Sigmoid colon (tissue), 4 donors: ENCODE data around the gene ZNF800.

ENCODE experiments used
- EP300 ChIP-seq, 4 donors: sonication (generic); formaldehyde crosslinking; IDR thresholded peaks; one replicate each; pipeline ENCODE4 v1.6.1; 2017; ENCODE audit warnings: antibody characterized with exemption in 4 of 4
- POLR2A ChIP-seq, 2 donors: fragments of 450-650 bp; IDR thresholded peaks; one replicate each; pipeline ENCODE4 v1.6.1; 2016; ENCODE audit warnings: antibody characterized with exemption in 2 of 2, mild to moderate bottlenecking in 2 of 2, moderate library complexity in 2 of 2
- TF ChIP-seq, protein P1 (sequence below), 4 experiments: fragments of 450-650 bp in 3 of 4; fragments of 200-600 bp in 1 of 4; IDR thresholded peaks; one replicate each; pipeline ENCODE4 v1.5.1; 2016 to 2019; ENCODE audit warnings: antibody characterized with exemption in 4 of 4, mild to moderate bottlenecking in 3 of 4, moderate library complexity in 2 of 4

DNA sequence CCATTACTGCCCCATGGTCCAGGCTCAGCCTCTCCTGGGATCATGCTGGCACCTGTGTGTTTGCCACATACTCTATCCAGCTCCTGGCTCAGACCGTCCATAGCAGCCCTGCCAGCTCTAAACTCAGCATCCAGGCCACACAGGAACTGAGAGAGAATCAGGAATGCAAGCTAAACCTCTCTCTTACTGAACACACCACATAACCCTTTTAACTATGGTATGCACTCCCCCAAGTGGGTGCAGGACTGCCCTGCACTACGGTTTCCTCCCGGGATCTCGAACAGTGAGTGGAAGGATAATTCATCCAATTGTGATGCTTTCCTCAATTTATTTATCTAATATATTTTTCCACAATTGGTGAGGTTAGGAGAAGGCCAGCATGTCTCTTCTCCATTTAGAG is 17.1 kb upstream of the ZNF800 start:
- TF ChIP-seq EP300 (IDR thresholded peaks at IDR 0.05), result no peak
- TF ChIP-seq, protein P1, sequence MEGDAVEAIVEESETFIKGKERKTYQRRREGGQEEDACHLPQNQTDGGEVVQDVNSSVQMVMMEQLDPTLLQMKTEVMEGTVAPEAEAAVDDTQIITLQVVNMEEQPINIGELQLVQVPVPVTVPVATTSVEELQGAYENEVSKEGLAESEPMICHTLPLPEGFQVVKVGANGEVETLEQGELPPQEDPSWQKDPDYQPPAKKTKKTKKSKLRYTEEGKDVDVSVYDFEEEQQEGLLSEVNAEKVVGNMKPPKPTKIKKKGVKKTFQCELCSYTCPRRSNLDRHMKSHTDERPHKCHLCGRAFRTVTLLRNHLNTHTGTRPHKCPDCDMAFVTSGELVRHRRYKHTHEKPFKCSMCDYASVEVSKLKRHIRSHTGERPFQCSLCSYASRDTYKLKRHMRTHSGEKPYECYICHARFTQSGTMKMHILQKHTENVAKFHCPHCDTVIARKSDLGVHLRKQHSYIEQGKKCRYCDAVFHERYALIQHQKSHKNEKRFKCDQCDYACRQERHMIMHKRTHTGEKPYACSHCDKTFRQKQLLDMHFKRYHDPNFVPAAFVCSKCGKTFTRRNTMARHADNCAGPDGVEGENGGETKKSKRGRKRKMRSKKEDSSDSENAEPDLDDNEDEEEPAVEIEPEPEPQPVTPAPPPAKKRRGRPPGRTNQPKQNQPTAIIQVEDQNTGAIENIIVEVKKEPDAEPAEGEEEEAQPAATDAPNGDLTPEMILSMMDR (IDR thresholded peaks at IDR 0.05), result no peak
- TF ChIP-seq POLR2A (IDR thresholded peaks at IDR 0.05), result no peak
